Activated naive CD4-positive, alpha-beta T cell treated with Interleukin-2 at 50 U/mL for 16 hours (primary cell): ENCODE measurements around the gene POC1B.

Experiments
- DNase-seq: peaks from one replicate; pipeline ENCODE4 v3.0.0-alpha.2; 2020

POC1B gene

DNA sequence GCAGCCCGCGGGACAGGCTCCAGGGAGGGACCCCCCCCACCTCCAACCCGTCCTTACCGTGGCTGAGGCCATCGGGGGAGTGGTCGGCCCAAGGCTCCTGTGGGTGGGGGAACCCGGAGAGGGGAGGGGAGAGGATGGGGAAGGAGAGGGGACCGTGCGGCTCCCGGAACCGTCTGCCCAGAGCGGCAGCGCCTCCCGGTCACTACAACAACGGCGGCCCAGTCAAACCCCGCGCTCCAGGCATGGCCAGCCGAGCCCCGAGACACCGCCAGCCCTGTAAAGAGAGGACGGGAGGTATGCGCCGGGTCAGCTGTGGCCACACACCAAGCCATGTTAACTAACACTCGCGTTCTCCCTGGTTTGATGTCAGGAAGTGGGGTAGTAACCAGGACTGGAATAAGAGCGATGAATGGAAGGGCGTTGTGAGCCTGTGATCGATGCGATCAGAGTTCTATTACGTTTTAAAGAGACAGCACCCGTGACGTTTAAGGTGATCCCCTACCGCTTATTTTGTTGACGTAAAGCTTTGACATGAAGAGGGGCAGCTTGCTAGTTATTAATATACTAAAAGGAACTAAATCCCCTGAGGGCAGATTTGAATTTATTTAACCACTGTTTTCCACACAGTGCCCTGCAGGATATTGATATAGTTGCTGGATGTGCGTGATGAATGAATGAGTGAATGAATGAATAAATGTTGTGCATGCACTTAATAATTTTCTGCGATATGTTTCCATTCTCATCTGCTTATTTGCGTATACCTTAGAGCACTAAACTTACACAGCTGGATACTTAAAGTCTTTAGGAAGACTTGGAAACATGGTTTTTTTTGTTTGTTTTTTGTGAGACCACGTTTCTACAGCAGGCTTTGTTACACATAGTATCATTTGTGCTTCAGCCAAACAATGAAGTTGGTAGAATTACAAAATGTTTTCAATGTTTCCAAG, at the start of gene POC1B:
Gene POC1B (minus strand): TSS at position 224 of the 947 bp plus-strand sequence. CDS start 152 bp downstream, at position 72.
- DNase-seq: peak; percentile 75

DNA sequence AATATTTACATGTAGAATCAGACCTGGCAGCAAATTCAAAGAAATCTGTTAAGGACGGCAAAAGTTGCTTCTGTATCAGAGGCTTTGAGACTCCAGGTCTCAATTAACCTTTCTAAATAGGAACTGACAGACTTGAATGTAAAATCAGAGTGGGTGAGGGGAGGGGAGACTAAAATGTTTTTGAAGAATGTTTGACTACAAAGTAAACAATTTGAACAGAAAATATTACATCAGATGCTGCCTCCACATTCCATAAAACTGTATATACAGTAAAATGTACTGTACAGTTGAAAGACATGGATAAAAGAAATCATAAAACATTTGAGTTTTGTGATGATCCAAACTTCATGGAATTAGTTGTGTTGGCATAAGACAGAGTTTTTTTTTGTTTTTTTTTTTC, 49.5 kb upstream of the POC1B start:
- DNase-seq: no peak

DNA sequence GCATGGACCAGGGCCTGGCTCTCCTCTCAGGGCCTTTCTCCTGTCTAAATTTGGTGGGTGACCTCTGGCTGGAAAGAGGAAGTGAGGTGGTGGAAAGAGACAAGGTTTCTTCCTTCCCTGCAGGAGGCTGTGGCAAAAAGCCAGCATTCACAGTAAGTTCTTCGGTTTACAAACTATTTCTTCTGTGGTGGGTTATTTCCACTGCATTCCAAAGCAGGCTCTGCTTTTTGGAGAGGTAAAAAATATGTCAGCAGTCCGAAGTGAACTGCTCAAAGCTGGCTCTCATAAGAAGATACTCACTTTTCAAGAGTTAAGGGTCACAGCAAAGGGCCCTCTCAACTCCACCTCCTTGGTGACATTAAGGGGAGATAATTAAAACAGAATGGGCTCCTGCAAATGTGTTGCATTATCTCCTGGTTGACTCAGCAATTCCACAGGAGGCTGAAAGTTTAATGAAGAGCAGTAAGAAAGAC, 48.9 kb upstream of the POC1B start:
- DNase-seq: no peak

DNA sequence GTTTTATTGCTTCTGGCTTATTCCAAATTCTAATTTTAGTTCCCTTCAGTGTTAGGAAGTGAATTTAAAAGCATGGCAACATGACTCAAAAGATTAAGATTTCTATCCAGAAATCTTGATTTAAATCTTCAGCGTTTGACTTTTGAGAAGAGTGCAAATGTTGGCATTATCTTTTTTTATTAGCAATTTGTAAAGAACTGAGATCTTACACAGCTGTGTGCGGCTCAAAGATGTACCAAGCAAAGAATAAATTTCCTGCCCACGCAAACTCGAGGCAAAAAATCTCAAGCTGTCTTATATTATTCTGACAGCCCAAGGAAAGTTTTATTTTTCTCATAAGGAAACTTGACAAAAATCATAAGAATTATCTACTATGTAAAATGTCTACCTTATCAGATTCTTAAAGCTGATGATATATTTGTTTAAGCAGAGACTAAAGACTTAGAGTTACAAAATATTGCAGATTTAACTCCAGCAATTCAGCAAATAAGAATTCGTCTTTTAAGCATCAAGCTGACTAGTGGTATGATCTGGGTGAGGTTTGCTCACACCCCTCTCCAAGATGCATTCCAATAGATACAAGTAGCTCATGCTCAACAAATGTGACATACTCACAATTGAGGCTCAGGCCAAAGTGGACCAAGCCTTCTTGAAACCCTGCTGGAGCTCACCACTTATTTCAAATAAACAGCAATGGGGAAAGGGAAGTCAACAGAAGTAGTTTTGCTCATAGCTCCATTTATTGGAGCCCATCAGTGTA, 47.4 kb upstream of the POC1B start:
- DNase-seq: no peak

DNA sequence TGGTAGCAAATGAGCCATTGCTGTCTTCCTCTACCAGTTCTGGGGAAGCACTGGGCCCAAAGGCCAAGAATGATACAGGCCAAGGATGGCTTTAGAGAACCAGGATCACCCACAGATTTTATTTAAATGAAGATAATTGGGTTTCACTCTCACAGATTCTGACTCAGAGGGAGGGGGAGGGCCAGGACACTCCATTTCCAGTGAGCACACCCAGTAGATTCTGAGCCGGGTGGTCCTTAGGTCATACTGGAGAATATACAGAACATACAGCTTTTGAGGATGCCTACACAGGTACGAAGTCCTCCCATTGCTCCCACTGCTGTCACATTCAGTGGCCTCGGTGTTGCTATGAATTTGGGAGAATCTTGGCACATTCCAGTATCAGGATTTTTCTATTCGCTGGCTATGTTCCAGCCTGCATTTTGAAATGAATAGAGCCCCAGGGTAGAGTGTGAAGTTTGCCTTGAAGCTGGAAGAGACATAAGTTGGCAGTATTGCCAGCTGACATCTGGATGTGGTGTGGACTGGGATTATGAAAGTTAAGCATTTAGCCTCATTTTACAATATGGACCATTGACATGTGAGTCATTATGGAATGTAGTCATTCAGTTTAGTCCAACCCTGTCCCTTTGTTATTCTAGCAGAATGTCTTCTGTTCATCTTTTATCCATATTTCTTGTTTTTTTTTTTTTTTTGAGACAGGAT, 45.8 kb upstream of the POC1B start:
- DNase-seq: no peak

DNA sequence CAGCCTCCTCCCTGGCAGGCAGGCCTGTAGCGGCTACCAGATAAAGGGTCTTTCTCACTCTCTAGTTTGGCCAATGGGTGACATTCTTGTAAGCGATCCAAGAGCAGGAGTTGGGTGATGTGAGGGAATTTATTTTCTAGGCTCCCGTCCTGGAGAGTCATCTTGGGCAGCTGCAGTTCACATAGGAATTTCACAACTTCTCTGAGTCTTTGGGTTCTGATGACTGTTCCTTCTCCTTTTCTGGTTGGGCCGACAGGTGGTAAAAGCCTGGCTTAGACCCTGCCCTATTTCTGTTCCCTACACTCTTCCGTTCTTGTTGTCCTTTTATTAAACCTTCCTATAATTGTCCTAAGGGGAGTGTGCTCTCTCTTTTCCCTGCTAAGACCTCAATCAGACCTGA, 42.6 kb upstream of the POC1B start:
- DNase-seq: no peak

DNA sequence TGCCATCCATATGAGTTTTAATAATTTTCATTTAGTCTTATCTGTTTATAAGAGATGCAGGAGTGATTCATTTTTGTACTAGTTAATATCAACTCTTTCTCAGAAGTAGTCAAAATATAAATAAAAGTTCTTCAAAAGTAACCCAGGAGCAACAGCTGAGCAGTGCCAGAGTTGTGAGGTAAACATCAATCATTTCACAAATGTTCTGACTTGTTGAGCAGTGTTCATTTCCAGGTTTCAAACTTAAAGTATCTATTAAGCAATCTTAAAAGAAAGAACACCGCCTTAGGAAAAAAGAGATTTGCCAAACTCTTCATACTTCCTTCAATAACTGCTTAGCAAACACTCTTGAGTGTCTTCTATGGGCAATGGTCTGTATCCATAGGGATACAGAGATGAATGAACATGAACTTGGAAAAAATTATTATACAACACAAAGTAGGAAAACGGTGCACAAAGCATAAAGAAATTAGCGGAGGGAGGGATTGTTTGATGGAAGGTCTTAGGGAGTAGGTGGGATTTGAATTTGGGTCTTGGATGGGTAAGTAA, 41.9 kb upstream of the POC1B start:
- no peak for DNase-seq

DNA sequence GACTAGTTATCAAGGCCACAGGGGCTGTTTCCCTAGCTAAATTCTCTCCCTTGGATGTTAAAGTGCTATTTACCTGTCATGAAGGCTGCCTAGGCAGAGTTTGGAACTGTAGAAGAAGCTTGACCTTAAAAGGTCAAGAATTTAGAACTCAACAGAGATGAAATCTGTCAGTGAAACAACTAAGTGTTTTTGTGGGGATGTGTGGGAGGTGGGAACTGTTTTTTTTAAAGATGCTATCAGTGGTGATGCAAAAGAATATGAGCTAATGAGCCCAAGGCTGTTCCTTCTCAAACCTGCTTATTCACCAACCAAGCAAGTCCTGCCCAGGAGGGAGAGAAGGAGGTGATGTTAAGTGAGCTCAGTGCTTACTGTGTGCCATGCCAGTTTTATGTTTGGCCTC, 40.8 kb upstream of the POC1B start:
- no peak for DNase-seq

DNA sequence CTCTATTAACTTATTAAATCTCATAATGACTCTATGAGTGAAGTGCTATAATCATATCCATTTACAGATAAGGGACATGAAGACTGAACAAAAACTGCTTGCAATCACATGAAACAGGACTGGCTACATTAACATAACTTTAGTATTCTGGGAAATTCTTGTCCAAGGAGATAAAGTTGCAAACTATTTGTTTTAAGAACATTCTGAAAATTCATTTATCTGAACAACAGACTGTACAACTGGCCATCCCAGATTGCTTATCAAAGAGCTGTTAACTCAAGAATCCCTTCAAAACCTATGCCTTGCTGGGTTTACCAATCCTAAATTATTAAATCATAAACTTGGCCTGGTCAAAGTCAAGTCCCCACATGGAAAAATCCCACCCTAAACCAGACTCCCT, 39.2 kb upstream of the POC1B start:
- no peak for DNase-seq

DNA sequence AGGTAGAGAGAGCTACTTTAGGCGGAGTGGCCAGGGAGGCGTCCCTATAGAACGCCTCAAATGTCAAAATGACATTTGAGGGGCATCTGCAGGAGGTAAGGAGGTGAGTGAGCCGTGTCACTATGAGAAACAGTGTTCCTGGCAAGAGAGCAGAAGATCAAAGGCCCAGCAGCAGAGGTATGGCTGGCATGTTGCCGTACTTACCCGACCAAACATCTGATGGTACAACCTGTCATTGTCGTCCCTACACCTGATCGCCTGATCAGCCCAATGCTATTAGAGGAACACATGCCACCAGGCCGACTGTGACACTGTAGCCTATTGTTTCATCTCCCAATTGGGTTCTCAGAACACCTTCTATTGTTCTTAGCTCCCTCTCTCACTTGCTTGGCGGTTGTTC, 33.9 kb upstream of the POC1B start:
- DNase-seq: no peak

DNA sequence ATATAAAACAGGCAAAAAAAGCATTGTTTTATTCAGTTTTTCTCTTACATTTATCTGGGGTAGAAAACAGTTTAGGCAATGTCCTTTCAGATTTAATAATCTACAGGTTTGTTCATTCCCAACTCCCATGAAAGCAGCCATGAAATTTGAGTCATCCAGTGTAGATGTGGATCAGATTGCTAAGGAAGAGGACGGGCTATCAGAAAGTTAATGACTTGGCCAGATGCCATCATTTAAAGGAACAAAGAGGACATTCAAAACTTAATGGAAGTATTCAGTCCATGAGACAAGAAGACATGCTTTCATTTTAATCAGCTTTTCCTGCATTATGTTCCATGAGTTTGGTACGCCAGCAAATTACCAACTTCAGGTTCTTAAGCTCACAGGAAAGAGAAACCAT, 31.1 kb upstream of the POC1B start:
- DNase-seq: no peak

DNA sequence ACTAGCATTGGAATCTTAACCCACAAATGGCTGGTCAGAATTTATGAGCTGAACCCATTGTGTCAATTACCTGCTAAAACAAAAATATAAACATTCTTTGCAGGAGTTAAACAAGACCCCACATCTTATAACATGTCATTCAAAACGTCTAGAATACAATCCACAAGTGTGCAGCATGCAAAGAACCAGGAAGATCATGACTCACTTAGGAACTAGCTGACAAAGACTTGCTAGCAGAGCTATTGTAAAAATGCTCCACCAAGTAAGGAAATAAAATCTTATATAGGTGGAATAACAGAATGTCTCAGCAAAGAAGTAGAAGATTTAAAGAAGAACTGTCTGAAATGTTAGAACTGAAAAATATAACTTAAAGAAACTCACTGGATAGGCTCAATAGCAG, 26.5 kb upstream of the POC1B start:
- no peak for DNase-seq

DNA sequence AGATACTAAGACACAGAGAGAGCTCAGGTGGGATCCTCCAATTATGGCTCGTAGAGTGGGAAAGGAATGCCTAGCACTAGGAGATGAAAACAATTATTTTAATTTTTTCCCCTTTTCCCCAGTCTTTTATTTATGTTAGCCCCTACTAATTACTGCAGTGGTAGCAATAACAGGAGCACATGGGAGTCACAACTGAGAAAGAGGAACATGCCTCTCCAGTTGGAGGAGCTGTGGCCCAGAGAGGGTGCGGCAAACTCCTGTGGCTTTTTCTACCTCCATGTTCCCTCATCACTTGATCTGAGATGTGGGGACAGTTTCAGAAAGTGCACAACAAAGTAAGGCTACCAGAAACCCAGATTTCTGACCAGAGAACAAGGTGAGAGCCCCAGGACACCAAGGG, 25.9 kb upstream of the POC1B start:
- DNase-seq: no peak

DNA sequence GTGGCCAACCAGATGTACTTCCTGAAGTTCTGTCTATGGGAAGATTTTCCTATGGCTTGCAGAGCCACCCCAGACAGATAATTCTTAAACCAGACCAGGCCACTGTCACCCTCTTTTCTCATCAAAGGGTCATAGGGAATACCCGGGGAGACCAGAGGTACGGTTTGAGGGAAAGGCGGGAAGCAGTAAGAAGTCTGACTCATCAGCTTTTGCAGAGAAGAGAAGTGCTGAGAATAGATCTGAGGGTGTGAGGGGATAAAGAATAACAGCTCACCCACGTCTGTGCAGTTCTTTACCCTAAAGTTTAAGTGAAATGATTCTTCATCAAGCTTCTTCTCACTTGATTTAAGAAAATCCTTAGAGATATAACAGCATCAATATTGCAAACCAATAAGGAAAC, 21.3 kb upstream of the POC1B start:
- DNase-seq: no peak

DNA sequence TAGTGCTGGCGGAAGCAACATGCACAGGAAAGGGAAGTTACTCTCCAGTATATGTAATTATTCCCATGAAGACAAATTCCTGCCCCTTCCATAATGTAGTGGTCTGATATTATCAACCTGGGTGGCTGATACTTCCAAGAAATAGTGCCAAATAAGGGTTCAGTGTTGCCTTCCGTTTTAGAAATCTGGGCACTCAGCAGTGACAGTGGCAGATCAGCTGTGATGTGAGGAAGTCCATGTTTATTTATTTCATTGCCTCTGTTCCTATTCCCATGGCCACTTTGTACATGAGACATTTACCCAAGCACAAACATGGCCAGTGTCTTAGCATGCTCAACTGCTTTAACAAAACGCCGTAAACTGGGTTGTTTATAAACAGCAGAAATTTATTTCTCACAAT, 20.3 kb upstream of the POC1B start:
- no peak for DNase-seq

DNA sequence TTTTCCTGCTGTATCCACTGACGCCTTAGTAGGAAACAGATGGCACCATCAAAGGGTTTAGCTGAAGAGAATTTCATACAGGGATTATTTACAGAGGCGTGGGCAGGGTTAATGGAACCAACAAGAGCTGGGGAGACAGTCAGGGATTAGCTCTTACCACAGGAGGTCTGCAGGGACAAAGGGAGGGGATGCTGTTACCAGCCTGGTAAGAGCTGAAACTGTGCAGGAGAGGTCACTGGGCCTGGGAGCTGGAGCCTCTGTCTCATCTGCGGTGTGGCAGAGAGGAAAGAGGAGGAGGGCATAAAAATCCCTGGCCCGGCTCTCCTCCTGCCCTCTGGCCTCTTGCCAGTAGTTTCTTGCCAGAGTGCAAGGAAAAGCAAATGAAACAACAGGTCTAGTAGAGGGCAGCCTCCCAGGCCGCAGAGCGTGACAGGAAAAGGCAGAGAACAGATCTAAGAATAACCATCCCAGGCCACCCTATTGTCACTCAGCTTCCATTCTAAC, 18.9 kb upstream of the POC1B start:
- DNase-seq: no peak

DNA sequence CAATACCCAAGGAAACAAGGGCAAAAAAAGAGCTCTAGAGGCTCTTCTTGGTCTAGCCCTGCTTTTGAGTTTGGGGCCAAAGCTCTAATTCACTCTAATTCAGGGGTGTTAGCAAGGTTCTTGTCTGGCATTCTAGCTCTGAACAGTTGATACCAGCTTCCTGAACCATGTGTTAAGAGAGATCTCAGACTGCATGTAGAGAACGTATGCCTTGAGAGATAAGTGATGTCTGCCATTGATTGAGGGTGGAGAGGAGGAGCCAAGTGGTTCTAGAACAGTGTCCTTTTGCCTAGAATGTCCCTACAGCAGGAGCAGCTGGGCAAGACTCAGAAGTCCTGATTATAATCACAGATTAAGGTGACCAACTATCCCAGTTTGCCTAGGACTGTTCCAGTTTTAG, 18.2 kb upstream of the POC1B start:
- no peak for DNase-seq

DNA sequence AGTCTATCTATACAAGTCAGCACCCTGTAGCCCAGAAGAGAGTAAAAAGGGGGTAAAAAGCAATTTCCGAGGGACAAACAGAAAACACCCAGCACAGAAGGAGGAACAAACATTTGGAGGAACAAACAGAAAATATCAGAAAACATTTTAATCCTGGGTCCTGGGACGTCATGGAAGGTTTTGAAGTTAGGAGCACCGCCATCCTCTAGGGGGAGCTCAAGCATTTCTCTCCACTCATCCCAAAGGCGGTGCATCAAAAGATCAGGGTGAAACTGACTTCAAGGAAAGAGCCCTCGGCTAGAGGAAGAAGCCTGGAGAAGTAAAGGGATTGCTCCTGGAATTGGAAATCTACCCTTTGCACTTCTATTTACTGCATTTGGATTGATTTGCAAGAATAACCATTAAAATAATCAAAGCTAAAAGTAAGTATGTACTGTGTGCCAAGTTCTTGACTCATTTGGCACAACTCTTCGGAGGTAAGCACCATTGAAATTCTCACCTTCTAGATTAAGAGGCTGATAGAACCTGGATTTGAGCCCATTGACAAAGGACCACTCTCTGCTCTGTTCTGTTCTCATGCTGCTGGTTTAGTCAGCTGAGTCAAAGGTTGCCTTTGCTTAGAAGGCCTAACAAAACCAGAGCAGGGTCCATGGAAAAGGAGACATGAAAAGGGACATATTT, 17.2 kb upstream of the POC1B start:
- DNase-seq: peak; percentile 59

DNA sequence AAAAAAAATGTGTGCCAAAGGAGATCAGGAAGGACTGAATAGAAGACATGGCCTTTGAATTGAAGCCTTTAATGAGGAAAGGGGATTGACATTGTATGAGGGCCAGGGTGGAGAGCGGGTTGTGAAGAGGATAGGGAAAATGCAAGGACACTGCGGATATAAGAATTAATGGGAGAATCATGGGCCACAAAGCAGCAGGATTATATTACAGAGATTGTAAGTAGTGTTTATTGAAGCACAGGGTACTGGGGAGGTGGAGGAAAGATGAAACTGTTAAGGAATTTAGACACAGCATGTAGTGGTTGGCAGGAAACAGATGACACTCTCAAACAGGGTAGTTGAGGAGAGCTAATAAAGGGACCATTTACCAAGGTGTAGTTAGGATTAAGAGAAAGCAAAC, 16.4 kb upstream of the POC1B start:
- DNase-seq: no peak

DNA sequence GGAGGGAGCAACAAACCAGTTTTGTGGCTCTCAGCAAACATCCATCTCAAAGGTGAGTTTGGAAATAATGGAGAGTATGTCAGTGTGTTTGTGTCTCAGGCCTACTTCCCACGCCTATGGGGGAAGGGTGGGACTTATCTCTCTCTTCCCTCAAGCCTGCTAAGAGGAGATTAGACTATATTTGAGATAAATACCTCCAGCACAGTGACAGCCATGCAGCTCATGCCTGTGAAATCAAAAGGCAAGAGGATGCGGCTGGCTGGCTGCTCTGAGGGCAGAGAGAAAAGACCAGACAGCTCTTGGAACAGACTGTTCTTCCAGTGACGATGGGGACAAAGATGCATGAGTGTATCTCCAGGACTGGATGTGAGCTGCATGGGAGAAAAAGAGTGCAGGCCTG, 14.7 kb upstream of the POC1B start:
- DNase-seq: no peak

DNA sequence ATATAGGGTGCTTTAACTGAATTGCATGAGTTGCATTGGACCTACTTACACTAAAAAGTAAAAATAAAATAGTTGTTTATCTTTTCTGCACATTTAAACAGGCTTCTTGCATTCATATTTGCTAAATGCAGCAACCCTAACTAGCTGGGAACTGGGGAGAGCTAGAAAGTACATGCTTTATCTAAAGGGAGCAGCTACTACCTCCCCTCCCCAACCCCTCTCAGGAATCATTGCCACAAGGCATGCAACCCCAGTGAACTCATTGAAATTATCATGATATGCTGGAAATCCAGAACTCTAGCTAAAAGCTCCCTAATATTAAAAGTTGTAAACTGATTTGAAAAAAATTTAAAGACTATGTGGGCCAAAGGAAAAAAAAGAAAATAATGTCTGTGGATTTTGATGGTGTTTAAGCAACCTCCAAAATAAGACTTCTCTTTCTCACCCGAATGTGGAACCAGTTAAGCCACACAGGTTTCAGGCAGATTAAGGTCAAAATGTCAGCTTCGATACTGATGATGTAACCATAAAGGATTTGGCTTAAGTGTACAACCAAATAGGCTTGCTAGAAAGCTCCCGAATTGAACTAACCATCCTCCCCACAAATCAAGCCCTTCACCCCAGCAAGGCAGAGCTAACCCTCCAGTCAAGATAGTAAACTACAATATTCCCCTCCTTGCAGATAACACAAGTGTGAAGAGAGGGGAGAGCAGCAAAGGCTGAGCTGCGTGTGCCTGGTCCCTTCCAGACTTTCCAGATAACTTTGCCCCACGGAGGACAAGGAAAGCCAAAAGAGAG, 13.8 kb upstream of the POC1B start:
- no peak for DNase-seq
